Mesodermal cell (in vitro differentiated cells): Measurements from ENCODE around the gene HSPD1.
A peak's percentile ranks its signal among the peaks of the same experiment; 100 is the strongest.

Experiments
- H3K27ac ChIP-seq: 2 replicates; pipeline ENCODE4 v1.7.0; 2013; ENCODE audit warnings: mild to moderate bottlenecking, low read depth, low read length, moderate library complexity; ENCODE audit not compliant: severe bottlenecking
- H3K36me3 ChIP-seq: 2 replicates; pipeline ENCODE4 v1.7.1; 2013; ENCODE audit warnings: mild to moderate bottlenecking, low read length, moderate library complexity; ENCODE audit not compliant: control insufficient read depth, insufficient read depth
- H3K4me1 ChIP-seq: one replicate; pipeline ENCODE4 v1.7.1; 2013; ENCODE audit warnings: mild to moderate bottlenecking, low read length; ENCODE audit not compliant: insufficient read depth, control insufficient read depth, poor library complexity, severe bottlenecking
- H3K4me3 ChIP-seq: 2 replicates; pipeline ENCODE4 v1.7.0; 2013; ENCODE audit warnings: low read length, control low read depth, mild to moderate bottlenecking; ENCODE audit not compliant: insufficient read depth, poor library complexity, severe bottlenecking; ENCODE audit errors: extremely low read depth
- H3K9me3 ChIP-seq: 2 replicates; pipeline ENCODE4 v1.7.1; 2013; ENCODE audit warnings: mild to moderate bottlenecking, low read length, moderate library complexity; ENCODE audit not compliant: control insufficient read depth
- WGBS, 2 experiments: methylation state at CpG; one replicate each; pipeline ENCODE4 v1.1.5; 2013; ENCODE audit warnings: missing lambda C conversion rate in 2 of 2; ENCODE audit not compliant: insufficient coverage in 2 of 2; 5-methylcytosine and 5-hydroxymethylcytosine counted together

The HSPD1 gene

GRCh38 chr2:197514754-197515153 lies 15.1 kb upstream of the HSPD1 start:
- Histone ChIP-seq H3K4me3 (peak overlapping the region; percentile 80), H3K4me1 (peaks cover 11% of the 10 kb centered on the region), H3K9me3 (no peaks in the 10 kb centered on the region), H3K36me3 (peaks cover 11% of the 10 kb centered on the region), H3K27ac (peak overlapping the region; percentile 94)
- WGBS, 2 experiments: no CpG with 5 or more reads among the region's 3 CpGs

- no peak overlapping the region for H3K27ac ChIP-seq
- H3K4me3 ChIP-seq: no peak overlapping the region
- WGBS, 2 experiments: 88 to 89% methylated on average over 3 to 4 of the region's 5 CpGs
Observed at GRCh38 chr2:197513915-197514314, 14.3 kb upstream of the HSPD1 start.

GRCh38 chr2:197506658-197507057 lies 7.0 kb upstream of the HSPD1 start:
- H3K36me3 ChIP-seq: peaks cover 40% of the 10 kb centered on the region
- no peak overlapping the region for H3K27ac ChIP-seq
- WGBS, 2 experiments: no CpG with 5 or more reads among the region's 5 CpGs
- H3K9me3 ChIP-seq: no peaks in the 10 kb centered on the region
- no peak overlapping the region for H3K4me3 ChIP-seq
- peaks cover 5% of the 10 kb centered on the region for H3K4me1 ChIP-seq

More at GRCh38 chr2:197513915-197514314, 14.3 kb upstream of the HSPD1 start:
- Histone ChIP-seq H3K9me3 (no peaks in the 10 kb centered on the region), H3K36me3 (peaks cover 9% of the 10 kb centered on the region), H3K4me1 (peaks cover 11% of the 10 kb centered on the region)

- Histone ChIP-seq H3K36me3 (peaks cover 41% of the 10 kb centered on the region), H3K27ac (no peak overlapping the region), H3K9me3 (no peaks in the 10 kb centered on the region), H3K4me3 (no peak overlapping the region), H3K4me1 (peaks cover 7% of the 10 kb centered on the region)
- 100% methylated on average over 5 to 6 of the region's 6 CpGs for WGBS, 2 experiments
Observed at GRCh38 chr2:197504512-197504911, 4.9 kb upstream of the HSPD1 start.

GRCh38 chr2:197504000-197504399 lies 4.4 kb upstream of the HSPD1 start:
- no peaks in the 10 kb centered on the region for H3K9me3 ChIP-seq
- WGBS, 2 experiments: 92 to 100% methylated on average over 2 of the region's 2 CpGs

GRCh38 chr2:197502685-197503084 lies 3.0 kb upstream of the HSPD1 start:
- H3K4me3 ChIP-seq: no peak overlapping the region

More at GRCh38 chr2:197504000-197504399, 4.4 kb upstream of the HSPD1 start:
- no peak overlapping the region for H3K27ac ChIP-seq
- peaks cover 7% of the 10 kb centered on the region for H3K4me1 ChIP-seq
- H3K36me3 ChIP-seq: peaks cover 41% of the 10 kb centered on the region
- no peak overlapping the region for H3K4me3 ChIP-seq

GRCh38 chr2:197502201-197502600 lies 2.6 kb upstream of the HSPD1 start:
- Histone ChIP-seq H3K36me3 (peaks cover 56% of the 10 kb centered on the region), H3K27ac (no peak overlapping the region), H3K4me1 (peaks cover 15% of the 10 kb centered on the region), H3K4me3 (peak overlapping the region; percentile 89), H3K9me3 (no peaks in the 10 kb centered on the region)
- 81 to 84% methylated on average over 3 of the region's 4 CpGs for WGBS, 2 experiments

More at GRCh38 chr2:197502685-197503084, 3.0 kb upstream of the HSPD1 start:
- Histone ChIP-seq H3K4me1 (peaks cover 13% of the 10 kb centered on the region), H3K9me3 (no peaks in the 10 kb centered on the region), H3K27ac (no peak overlapping the region), H3K36me3 (peaks cover 51% of the 10 kb centered on the region)
- WGBS, 2 experiments: 84% methylated on average over 2 of the region's 4 CpGs; no CpG with 5 or more reads in 1 of the 2 experiments

GRCh38 chr2:197500503-197501131 lies 977 bp upstream of the HSPD1 start:
- Histone ChIP-seq H3K36me3 (peaks cover 63% of the 10 kb centered on the region), H3K27ac (peak overlapping the region; percentile 100), H3K4me1 (peaks cover 19% of the 10 kb centered on the region), H3K4me3 (peak overlapping the region; percentile 89), H3K9me3 (no peaks in the 10 kb centered on the region)
- WGBS, 2 experiments: 0% methylated on average over 14 to 23 of the region's 30 CpGs

GRCh38 chr2:197498937-197499593 lies 575 bp downstream of the HSPD1 start:
- Histone ChIP-seq H3K36me3 (peaks cover 66% of the 10 kb centered on the region), H3K27ac (peak overlapping the region; percentile 100), H3K9me3 (no peaks in the 10 kb centered on the region), H3K4me3 (peak overlapping the region; percentile 89), H3K4me1 (peaks cover 19% of the 10 kb centered on the region)
- 0% methylated on average over 40 to 43 of the region's 46 CpGs for WGBS, 2 experiments

GRCh38 chr2:197498235-197498936 lies 1.3 kb downstream of the HSPD1 start:
- H3K36me3 ChIP-seq: peaks cover 66% of the 10 kb centered on the region
- H3K4me1 ChIP-seq: peaks cover 19% of the 10 kb centered on the region
- no peak overlapping the region for H3K27ac ChIP-seq
- no peaks in the 10 kb centered on the region for H3K9me3 ChIP-seq
- WGBS, 2 experiments: 0 to 2% methylated on average over 10 to 11 of the region's 14 CpGs
- peak overlapping the region; percentile 89 for H3K4me3 ChIP-seq
